HL-60 (cell line): ENCODE results near the gene MUC3A.

Experiments
- GABPA ChIP-seq: IDR thresholded peaks from 2 replicates; pipeline ENCODE4 v1.6.1; 2012; ENCODE audit warnings: low read depth
- POLR2AphosphoS5 ChIP-seq: IDR thresholded peaks from 2 replicates; pipeline ENCODE4 v1.6.1; 2012; ENCODE audit warnings: low read depth
- SPI1 ChIP-seq: IDR thresholded peaks from 2 replicates; pipeline ENCODE4 v1.6.1; 2012; ENCODE audit warnings: low read depth, mild to moderate bottlenecking, borderline replicate concordance
- TF ChIP-seq, protein P1 (sequence below): IDR thresholded peaks from one replicate; pipeline ENCODE4 v1.5.1; 2011; ENCODE audit warnings: low read length, control low read depth, inconsistent platforms; ENCODE audit not compliant: insufficient read depth
- TF ChIP-seq, protein P2 (sequence below): IDR thresholded peaks from 2 replicates; pipeline ENCODE4 v1.6.1; 2012; ENCODE audit warnings: low read depth; ENCODE audit not compliant: insufficient replicate concordance

DNA sequence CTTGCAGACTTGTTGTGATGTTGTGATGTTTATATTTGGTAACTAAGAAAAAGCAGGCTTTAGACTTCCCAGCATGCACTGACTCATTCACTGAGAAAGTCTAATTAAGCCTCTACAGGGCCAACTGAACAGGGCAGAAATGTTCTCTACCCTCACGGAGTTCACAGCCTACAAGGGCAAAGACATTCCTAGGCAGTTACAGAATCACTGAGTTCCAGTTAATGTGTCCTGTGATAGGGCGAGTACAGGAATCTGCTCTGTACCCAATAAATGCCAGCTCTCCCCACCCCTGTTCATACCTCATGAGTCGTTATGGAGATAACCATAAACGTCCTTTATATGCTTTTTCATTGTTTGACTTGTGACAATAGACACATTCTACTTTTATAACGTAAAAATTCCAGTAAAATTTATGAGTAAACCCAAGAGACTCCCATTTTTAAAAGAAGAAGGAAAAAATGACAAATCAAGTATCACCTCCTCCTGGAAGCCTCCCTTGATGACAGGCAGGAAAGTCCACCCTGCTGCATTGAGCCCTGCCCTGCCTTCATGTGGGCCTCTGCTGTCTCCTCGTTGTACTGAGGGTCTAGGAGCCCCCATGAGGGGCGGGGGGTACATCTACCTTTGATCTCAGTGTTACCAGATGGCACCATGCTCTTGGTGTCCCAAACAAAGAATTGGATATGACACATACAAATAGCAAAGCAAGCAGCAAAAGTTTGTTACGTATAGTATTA lies 34.3 kb downstream of the MUC3A start:
- TF ChIP-seq, protein P1, sequence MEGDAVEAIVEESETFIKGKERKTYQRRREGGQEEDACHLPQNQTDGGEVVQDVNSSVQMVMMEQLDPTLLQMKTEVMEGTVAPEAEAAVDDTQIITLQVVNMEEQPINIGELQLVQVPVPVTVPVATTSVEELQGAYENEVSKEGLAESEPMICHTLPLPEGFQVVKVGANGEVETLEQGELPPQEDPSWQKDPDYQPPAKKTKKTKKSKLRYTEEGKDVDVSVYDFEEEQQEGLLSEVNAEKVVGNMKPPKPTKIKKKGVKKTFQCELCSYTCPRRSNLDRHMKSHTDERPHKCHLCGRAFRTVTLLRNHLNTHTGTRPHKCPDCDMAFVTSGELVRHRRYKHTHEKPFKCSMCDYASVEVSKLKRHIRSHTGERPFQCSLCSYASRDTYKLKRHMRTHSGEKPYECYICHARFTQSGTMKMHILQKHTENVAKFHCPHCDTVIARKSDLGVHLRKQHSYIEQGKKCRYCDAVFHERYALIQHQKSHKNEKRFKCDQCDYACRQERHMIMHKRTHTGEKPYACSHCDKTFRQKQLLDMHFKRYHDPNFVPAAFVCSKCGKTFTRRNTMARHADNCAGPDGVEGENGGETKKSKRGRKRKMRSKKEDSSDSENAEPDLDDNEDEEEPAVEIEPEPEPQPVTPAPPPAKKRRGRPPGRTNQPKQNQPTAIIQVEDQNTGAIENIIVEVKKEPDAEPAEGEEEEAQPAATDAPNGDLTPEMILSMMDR, result no peak
- no peak for TF ChIP-seq POLR2AphosphoS5
- TF ChIP-seq, protein P2, sequence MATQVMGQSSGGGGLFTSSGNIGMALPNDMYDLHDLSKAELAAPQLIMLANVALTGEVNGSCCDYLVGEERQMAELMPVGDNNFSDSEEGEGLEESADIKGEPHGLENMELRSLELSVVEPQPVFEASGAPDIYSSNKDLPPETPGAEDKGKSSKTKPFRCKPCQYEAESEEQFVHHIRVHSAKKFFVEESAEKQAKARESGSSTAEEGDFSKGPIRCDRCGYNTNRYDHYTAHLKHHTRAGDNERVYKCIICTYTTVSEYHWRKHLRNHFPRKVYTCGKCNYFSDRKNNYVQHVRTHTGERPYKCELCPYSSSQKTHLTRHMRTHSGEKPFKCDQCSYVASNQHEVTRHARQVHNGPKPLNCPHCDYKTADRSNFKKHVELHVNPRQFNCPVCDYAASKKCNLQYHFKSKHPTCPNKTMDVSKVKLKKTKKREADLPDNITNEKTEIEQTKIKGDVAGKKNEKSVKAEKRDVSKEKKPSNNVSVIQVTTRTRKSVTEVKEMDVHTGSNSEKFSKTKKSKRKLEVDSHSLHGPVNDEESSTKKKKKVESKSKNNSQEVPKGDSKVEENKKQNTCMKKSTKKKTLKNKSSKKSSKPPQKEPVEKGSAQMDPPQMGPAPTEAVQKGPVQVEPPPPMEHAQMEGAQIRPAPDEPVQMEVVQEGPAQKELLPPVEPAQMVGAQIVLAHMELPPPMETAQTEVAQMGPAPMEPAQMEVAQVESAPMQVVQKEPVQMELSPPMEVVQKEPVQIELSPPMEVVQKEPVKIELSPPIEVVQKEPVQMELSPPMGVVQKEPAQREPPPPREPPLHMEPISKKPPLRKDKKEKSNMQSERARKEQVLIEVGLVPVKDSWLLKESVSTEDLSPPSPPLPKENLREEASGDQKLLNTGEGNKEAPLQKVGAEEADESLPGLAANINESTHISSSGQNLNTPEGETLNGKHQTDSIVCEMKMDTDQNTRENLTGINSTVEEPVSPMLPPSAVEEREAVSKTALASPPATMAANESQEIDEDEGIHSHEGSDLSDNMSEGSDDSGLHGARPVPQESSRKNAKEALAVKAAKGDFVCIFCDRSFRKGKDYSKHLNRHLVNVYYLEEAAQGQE, result no peak
- TF ChIP-seq GABPA, result no peak
- no peak for TF ChIP-seq SPI1
